CD4-positive, alpha-beta T cell treated with Interleukin-2 at 100 ng/mL for 4 hours (primary cell): Measurements from ENCODE around the gene RIN3.

ENCODE experiments used
- DNase-seq: peaks from one replicate; pipeline ENCODE4 v3.0.0-alpha.2; 2020; ENCODE audit warnings: low spot score

RIN3 gene

DNA sequence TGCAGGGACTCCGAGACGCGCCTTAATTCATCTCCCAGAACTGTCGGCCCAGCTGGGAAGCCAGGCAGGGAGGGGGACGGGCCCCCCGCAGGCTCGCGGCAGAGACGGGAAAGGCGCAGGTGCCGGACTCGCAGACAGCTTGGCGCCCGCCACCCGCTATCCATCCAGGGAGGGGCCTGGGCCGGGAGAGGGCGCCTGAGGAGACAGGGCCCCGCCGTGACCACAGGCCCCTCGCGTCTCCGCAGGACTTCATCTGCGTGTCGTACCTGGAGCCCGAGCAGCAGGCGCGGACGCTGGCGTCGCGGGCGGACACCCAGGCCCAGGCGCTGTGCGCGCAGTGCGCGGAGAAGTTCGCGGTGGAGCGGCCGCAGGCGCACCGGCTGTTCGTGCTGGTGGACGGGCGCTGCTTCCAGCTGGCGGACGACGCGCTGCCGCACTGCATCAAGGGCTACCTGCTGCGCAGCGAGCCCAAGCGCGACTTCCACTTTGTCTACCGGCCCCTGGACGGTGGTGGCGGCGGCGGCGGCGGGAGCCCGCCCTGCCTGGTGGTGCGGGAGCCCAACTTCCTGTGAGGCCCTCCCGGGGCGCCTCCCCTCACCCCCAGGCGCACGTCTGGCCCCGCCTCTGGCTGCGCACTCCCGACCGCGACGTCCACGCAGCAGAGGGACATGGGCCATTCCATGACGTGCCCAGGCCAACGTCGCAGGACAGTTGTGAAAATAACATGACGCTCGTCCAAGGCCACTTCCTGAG, 174.3 kb downstream of the RIN3 start:
- no peak for DNase-seq

- no peak for DNase-seq
These were observed 175.1 kb downstream of the RIN3 start for GRCh38 chr14:92688434-92689375.

DNA sequence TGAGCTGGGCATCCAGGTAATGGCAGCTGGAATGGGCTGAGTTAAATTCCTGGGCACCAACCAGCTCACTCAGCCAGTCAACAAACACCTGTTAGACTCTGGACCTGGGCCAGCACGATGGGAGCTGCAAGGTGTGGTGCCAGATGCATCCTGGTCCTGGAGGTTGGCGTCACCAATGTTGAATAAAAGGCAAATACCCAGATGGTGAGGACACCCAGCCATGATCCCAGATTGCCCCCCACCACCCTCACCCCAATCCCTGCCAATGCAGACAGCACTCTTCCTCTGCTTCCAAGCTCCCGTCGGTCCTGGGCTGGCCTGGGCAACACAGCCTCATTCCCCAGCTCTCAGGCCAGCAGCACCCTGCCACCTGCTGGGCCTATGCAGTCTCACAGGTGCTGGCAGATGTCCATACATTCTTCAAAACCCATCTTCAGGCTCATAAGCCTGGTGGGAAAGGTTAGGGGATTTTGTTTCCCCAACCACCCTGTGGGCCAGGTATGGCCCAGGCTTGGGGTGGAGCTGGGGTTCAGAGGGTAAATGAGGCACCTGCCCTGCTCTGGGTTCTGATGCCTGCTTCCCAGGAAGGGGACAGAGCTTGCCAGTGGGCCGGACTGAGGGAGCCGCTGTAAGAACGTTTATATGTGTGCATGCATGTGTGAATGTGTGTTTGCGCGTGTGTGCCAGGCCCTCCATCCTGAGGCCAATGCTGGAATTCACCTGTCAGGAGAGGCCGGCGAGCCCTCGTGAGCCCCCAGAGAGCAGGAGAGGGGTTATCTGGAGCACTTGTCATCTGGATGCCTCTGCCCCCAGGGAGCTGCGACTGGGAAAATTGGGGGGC, 176.8 kb downstream of the RIN3 start:
- DNase-seq: no peak

DNA sequence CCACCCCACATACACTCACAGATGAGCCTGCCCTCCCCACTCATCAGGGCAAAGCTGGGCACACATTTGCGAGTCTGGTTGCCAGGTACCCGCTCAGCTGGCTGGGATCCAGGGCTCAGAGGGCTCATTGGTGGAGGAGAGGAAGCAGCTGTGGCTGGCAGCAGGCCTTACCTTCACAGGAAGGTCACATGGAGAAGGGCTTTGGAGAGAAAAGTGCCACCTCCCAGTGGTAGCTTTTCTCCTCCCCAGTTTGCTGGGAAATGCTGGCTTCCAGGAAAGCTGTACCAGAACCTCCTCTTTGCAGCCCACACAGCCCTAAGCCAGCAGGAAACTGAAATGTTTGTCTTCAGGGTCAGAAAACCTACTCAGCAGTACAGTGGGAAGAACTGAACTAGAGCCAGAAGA, 179.2 kb downstream of the RIN3 start:
- DNase-seq: peak; percentile 16

- no peak for DNase-seq
These were observed 180.6 kb downstream of the RIN3 start for GRCh38 chr14:92693998-92694795.

DNA sequence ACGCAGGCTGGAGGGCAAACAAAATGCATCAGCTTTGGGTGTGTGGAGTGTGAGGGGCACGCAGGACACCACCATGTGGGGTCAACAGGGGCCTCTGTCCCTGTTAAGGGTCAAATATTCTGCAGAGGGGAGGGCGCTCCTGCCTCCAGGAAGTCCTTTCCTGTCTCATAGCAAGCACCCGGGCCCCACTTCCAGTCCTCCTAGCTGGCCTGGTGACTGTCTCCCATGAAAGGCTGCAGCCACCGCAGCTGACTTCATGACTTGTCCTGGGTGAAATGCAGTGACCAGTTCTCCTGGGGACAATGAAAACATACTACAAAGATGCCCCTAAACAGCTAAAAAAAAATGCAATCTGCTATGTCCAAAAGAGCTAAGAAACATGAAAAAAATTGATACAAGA, 181.2 kb downstream of the RIN3 start:
- DNase-seq: no peak

DNA sequence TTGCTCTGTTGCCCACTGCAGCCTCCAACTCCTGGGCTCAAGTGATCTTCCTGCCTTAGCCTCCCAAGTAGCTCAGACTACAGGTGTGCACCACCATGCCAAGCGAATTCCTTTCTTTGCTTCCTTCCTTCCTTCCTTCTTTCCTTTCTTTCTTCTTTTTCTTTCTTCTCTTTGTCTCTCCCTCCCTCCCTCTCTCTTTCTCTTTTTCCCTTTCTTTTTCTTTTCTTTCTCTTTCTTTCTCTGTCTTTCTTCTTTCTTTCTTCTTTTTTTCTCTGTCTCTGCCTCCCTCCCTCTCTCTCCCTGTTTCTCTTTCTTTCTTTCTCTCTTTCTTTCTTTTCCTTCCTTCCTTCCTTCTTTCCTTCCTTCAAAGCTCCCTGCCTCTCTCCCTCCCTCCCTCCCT, 182.0 kb downstream of the RIN3 start:
- DNase-seq: no peak

- DNase-seq: no peak
These were observed 182.8 kb downstream of the RIN3 start for GRCh38 chr14:92696366-92696765.

DNA sequence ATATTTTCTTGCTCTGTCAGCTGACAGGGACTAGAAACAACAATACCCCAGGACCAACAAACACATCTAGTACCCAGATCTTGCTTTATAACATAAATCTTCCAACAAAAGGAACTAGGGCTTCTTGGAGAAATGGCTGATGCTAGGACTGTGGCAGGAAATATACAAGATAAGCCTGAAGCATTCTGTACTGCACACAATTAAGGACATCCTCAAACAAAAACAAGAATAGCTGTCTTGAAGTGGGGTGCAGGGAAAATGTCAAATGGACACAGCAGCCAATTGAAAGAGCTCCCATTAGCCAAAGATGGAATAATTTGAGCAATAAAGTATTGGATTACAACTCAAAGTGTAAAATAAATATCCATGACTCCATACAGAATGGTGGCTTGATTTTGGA, 184.8 kb downstream of the RIN3 start:
- no peak for DNase-seq

- DNase-seq: no peak
These were observed 188.2 kb downstream of the RIN3 start for GRCh38 chr14:92701826-92702225.

GRCh38 chr14:92702441-92702918, 188.9 kb downstream of the RIN3 start:
- DNase-seq: no peak

DNA sequence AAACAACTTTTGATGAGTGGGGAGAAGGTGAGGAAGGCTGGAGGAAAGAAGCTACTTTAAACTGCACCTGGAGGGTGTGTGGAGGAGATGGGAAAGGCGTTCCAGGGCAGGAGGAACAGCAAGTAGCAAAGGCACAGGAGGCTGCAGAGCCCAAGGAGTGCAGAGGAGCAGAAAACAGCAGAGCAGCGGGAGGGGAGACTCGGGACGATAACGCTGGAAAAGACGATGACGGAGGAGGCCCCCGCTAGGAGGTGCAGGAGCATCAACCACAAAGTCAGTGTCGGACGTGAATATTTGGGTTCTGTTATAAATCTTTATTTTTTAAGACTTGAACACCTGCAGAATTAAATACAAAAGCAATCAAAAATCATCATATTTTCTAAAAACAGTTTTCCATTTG, 189.9 kb downstream of the RIN3 start:
- no peak for DNase-seq

DNA sequence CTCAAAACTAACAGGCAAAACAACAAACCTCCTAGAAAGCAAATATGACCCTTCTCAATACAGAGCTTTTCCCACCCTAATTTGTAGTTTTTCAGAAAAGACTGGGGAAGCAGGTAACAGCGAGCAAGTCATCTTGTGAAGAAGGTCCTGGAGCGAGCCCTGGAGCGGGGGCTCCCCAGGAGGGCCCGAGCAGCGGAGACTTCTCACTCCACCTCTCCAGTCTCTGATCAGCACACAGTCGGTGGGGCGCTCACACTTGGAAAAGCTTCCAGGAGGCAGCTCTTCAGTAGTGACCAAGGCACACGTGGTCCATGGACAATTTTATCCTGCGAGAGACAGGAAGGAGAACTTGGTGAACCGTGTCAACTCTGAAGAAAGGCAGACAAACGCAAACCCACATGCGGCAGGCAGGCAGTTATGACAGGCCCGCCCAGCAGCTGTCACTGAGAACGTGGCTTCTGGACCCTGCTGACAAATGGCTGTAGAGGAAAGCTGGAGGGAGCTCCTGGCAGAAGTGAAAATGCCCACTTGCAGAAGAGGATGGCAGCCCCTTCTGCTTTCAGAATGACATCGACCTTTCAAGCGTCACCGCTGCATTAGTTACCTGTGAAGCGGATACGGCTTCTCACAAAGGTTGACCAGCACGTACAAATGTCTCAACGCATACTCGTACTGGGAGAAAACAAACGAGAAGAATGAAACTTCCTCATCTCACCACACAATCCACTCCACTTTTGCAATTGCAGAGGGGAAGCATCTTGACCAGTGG, 190.6 kb downstream of the RIN3 start:
- no peak for DNase-seq

DNA sequence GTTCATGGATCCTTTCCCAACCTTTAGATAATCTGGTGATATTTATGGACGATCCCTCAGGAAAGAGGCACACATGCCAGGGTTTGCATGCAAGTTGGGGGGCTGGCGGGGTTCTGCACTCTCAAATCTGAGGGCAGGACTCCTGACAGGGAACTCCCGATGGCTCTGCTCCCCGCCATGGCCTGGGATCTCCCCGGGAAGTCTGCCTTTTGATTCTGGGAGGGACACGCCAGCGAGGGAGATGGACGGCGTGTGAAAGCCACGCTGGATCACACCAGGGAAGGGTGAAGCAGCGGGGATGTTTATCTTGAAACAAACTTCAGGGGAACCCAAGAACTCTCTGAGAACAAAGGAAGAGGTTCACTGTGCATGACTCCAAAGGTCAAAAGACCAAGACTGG, 191.2 kb downstream of the RIN3 start:
- no peak for DNase-seq

- no peak for DNase-seq
These were observed 192.8 kb downstream of the RIN3 start for GRCh38 chr14:92706386-92706785.

- no peak for DNase-seq
These were observed 195.9 kb downstream of the RIN3 start for GRCh38 chr14:92709340-92710000.

DNA sequence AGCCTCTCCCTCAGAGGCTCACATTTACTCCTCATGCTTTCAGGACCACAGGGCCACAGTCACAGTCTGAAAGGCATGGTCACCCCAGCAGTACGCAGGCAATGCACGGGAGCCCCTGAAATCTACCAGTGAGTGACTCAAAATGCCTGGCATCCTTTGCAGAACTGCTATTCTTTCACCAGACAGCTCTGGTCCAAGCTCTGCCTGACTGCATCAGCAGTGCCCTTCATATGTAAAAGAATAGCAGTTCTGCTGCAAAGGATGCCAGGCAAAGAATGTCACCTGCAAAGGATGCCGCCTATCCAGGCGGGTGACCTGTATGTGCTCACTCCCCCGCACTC, 196.4 kb downstream of the RIN3 start:
- DNase-seq: no peak

DNA sequence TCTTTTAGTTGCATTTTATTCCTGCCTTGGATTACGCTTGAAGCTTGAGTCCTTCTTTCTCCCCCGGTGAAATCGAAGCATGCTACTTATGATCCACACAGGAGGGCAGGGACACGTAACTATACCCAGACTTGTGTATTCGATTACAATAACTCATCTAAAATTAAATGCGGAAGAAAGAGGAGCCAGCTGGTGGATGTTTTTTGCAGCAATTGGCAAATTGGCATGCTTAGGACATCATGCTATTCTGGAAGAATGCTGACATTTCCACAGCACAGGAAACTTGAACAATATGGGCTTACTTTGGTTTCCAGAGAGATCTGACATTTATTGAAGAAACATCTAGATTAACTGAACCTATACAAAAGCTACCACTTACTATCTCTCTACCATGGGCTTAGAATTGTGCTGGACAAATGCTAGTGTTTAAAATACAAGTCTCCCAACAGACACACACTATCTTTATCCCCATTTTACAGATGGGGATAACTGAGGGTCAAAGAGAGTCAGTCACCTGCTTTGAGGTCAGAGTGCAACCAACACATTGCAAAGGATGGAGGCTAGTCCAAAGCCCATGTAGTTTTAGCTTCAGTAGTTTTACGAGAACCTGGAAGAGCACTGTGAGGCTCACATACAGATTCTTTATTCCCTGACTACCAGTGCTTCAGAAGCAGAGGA, 198.5 kb downstream of the RIN3 start:
- DNase-seq: no peak

- DNase-seq: no peak
These were observed 199.1 kb downstream of the RIN3 start for GRCh38 chr14:92712654-92713051.
